Fibroblast of peridontal ligament (primary cell): ENCODE results near the gene ZNF784.

Experiments
- DNase-seq: peaks from one replicate; pipeline ENCODE4 v3.0.0-alpha.2; 2010; ENCODE audit errors: extremely low read depth

ZNF784 gene

DNA sequence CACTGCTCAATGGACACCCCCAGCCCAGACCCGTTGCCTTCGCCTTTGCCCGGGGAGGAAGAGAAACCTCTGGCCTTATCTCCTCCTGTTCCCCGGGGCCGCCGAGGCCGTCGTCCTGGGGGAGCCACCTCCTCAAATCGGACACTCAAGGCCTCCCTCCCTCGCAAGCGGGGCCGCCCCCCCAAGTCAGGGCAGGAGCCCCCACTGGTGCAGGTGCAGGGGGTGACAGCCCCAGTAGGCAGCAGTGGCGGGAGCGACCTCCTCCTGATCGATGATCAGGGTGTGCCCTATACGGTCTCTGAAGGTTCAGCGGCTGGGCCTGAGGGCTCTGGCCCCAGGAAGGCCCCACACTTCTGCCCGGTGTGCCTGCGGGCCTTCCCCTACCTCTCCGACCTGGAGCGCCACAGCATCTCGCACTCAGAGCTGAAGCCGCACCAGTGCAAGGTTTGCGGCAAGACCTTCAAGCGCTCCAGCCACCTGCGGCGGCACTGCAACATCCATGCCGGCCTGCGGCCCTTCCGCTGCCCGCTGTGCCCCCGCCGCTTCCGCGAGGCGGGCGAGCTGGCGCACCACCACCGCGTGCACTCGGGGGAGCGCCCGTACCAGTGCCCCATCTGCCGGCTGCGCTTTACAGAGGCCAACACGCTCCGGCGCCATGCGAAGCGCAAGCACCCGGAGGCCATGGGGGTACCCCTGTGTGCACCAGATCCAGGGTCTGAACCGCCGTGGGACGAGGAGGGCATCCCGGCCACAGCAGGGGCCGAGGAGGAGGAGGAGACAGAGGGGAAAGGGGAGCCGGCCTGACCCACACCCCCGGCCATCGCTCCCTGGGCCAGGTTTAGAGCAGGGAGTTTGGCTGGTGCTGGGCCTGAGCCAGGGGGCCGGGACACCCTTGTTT, 22.0 kb downstream of the ZNF784 start:
- DNase-seq = no peak

DNA sequence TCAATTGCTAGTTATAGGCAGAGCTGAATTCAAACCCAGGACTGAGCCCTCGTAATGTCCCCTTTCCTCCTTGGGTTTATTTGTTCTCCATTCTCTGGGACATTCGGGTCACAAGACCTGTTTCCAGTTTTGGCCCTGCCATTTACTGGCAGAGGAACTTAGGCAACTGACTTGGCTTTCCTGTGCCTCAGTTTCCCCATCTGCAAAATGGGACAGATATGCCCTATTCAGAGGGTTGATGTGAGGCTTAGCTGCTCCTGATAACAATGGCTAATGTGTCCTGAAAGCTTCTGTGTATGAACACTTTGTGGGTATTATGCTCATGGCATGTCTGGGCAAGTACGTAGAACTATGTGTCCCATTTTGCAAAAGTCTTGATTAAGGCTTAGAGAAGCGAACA, 23.3 kb downstream of the ZNF784 start:
- no peak for DNase-seq

DNA sequence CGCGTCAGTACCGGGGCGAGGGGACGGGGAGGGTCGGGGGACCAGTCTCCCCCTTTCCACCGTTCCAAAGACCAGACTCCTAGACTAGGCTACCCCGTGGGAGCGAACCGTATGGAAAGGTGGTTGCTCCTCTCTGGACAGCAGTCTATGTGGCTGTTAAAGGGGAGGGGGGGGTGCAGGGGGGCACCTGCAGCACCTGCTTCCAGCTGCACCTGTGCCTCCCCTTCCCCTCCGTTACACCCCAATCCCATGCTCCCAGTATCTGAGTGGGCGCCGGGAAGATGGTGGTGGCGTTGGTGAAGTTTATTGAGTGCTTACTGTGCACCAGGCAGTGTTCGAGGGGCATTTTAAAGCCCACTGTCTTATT, 23.7 kb downstream of the ZNF784 start:
- DNase-seq = no peak

DNA sequence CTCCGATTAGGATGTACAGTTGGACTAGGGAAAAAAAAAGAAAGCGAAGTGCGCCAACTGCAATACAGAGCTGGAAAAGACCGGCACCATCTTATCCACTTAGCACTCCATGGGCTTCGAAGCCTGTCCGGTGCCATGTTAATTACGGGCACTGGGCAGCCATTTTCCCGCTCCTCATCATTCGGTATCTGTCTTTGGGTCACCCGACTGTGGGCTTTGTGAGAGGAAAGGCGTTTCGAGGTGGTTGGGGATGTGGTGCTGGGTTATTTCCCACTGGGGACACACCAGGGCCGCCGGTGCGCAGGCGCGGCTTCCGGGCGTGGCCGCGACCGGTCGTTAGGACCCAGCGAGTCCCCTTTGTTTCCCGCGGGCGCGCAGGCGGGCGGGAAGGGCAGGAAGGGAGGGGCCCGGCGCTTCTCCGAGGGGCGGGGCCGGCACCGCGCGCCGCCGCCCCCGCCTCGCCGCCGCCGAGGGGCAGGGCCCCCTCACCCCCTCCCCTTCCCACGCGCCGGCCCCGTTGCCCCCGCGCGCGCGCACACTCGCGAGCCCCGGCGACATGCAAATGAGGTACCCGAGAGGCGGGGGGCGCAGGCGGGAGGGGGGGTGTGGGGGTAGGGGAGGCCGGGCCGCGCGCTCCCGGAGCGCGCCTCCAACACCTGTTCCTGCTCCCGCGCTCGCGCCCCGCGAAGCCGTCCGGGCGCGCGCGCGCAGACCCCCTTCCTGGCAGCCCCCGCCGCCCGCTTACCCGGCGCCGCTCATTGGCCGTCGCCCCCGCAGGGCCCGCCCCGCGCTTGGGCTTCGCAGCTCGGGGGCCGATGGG, 24.3 kb downstream of the ZNF784 start, which contains the start of gene ZNF524:
TSS of gene ZNF524 (plus strand) at position 447 of the 820 bp plus-strand sequence. CDS start 1,825 bp downstream, outside the sequence.
- DNase-seq = peak; percentile 88

DNA sequence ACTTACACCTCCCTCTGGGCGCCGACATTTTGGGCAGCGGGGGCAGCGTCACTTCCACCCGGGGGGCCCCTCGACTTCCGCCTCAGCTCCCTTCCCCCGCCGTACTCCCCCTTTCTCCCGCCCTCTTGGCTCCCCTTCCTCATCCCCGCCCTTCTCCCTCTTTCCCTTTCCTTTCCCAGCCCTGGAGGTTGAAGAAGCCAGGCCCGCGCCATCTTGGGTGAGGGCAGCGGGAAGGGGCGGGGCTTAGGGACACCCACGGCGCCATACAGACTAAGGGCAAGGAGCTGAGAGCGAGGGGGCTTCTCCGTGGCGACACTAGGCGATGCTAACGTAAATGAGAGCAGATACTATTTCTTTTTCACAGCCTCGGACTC, 24.9 kb downstream of the ZNF784 start, which contains the start of gene FIZ1:
TSS of gene FIZ1 (minus strand) at position 50 of the 374 bp plus-strand sequence. CDS start 1,652 bp downstream, outside the sequence.
- peak; percentile 99 for DNase-seq

DNA sequence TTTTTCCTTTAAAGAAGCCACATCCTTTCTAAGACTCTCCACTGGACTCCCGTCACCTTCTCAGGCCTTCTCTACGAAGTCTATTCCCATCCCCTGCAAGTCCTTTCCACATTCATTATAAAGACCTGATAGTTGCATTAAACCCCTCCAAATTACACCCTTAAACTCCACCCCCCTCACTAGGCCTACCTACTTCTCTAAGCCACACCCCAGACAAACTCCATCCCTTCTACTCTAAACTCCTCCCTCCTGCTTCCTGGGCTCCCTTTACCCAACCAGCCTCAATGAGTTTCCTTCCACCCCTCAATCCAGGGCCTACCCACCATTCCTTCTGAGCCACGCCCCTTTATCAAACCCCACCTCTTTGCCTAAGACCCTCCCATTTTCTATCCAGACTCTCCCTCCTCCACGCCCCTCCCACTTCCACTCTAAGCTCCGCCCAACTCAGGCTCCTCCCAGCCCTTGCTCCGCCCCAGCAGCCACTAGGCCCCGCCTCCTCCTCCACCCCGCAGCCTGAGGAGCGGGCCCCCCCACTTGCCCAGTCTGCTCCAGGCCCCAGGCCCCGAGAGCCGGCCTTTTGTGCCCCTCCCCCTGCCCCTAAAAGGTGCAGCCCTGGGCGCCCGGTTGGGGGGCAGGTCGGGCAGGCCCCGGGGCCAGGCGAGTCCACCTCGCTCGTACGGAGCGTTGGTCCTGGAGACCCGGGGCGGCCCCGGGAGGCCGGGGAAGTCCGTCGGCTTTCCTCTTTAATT, 25.5 kb downstream of the ZNF784 start:
- DNase-seq = peak; percentile 96

DNA sequence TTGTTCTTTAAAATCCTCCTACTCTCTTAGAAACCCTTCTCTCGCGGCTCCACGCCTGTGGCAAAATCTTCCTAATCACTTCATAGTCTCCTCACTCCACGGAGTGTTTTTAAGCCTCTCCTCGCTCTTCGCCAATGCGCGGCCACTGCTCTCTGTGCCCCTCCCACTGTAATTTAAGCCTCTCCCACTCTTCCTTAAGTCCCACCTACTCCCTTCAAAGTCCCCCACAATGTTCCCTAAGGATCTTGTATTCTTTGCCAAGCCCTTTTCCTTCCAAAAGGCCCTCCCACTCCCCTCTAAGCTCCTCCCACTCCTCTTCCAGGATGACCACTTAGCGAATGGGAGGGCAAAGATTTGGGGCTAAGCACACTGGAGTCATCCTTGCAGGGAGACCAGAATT, 26.3 kb downstream of the ZNF784 start:
- no peak for DNase-seq

DNA sequence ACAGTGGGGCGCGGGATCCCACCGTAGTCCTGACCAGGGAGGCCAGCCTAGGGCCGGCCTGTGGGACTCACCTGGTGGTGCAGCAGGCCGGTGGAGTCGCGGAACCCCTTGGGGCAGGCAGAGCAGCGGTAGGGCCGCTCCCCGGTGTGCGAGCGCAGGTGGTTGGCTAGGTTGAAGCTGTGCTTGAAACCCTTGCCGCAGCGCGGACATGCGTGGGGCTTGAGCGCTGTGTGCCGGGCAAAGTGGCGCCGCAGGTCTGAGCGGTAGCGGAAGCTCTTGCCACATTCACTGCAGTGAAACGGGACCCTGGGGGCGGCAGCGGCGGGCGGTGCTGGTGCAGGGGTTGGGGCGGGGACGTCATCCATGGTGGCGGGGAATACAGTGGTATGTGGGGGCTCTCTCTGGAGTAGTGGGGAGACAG, 26.9 kb downstream of the ZNF784 start:
- no peak for DNase-seq

DNA sequence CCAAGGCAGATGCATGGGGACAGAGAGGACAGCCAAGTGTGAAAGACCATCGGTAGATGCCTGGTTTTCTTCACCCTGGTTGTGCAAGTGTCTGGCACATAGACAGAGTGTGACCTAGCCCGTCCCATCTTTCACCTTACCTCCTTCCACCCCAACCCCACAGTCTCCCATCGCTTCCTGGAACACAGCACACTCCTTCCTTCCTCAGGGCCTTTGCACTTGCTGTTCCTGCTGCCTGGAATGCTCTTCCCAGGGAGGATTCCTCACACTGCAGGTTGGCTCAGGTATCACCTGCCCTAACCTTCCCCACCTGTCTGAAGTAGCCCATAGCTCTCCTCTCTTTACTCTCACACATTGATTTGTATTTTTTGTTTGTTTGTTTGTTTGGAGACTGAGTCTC, 28.1 kb downstream of the ZNF784 start:
- no peak for DNase-seq

DNA sequence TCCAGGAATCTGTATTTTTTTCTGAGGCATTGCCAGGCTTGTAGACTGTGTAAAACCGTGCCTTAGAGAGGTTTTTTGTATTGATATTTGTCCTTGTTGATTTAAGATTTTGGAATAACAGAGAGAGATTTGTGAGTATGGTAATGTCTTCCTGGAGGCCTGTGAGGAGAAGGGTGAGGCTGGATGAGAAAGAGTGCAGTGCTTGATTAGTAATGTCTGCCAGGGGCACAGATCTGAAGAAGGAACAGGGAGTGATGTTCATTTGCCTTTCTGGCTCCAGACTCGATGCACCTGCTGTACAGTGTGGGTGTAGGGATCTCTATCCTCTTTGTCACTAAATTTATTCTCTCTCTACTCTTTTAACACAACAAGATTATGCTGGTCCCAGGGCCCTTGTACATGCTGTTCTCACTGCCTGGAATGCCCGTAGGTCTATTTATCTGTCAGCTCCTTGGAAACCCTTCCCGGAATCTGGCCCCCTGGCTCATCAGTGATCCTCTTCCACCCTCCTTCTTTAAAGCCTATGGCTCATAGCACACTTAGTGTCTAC, 29.3 kb downstream of the ZNF784 start:
- DNase-seq = no peak

DNA sequence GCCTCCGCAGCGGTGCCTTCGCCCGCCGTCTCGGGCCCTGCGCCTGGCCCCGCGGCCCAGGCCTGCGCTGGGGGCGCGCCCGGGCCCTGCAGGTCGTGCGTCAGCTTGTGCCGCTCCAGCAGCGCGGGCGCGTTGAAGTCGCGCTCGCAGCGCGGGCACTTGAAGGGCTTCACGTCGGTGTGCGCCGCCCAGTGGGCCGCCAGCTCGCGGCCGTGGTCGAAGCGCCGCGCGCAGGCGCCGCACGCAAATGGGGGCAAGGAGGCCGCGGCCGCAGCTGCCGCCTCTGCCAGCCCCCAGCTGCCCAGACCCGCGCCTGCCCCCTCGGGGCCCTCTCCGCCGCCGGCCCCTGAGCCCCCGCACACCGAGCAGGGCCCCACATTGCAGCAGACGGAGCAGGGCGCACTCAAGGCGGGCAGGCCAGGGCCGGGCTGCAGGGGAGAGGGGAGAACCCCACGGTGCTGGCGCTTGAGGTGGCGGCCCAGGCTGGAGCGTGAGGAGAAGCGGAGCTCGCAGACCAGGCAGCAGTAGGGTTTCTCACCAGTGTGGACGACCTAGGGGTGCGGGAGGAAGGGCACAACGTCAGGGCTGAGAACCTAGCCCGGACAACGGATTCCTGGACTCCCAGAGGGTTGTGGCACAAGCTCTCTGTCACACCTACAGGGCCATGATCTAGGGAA, 31.1 kb downstream of the ZNF784 start:
- DNase-seq = no peak

DNA sequence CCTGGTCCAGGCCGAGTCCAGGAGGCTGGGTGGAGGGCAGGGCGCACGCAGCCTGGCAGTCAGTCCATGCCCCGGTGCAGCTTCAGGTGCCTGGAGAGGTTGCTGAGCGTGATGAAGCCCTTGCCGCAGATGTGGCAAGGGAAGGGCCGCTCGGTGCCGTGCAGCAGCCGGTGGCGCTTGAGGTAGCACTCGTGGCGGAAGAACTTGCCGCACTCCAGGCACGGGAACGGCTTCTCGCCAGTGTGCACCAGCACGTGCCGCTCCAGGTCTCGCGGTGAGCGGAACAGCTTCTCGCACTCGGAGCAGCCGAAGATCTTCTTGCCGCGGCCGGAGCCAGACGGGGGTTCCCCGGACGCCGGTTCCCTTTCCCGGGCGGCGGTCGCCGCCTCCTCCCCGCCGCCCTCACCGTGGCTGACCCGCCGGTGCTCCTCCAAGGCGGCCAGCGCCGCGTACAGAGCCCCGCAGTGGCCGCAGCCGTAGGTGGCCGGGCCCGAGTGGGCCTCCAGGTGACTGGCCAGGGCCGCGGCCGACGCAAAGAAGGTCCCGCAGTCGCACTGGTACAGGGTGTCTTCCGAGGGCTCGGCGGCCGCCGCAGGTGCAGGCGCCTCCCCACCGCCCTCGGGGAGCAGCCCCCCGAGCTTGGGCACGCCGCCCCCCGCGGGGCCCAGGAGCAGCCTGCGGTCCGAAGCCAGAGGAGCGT, 31.8 kb downstream of the ZNF784 start:
- no peak for DNase-seq

DNA sequence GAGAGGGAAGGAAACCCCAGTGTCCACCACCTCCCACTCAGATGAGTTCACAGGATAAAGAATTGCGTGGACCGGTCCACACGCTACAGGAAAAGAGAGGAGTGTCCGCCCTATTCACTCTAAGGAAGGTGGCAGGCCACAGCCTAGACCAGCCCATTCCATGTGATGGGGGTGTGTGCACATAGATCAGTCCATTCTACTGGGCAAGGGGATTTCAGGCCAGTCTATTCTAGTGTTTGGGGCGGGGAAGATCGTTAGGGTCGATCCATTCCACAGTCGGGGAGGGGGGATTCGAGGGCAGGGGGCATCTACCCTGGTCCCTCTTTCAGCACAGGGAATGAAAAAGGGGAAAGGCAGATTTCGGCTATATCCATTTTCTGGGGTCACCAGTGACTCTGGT, 32.8 kb downstream of the ZNF784 start:
- DNase-seq = no peak

DNA sequence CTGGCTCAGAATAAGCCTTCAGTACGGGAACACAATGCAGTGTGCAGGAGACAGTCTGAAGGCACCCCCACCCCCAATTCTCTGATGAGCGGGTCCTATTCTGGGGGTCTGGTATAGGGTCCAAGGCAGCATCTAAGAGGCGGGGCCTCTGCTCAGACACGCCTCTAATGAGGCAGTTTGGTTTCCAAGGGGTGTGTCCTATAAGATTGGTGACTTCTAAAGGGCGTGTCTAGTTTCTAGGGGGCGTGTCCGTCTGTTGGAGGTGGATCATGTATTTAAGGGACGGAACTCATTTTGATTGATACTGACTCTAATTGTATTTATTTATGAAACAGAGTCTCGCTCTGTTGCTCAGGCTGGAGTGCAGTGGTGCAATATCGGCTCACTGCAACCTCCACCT, 33.7 kb downstream of the ZNF784 start:
- DNase-seq = no peak

DNA sequence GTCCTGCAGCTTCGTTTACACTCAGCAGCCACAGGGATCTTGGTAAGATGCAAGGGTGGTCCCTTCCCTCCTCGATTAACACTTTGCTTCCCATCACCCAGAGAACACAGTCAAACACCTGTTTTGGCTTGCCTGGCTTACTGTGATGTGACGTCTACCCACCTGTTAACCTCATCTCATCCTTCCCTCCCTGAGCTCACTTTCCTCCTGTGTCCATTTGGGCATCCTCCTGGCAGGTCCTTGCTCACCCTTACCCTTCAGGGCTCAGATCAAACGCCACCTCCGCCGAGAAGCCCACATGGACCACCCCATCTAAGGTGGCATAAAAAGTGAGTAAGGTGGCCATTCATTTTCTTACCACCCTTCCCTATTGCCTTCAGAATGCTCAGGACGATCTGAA, 34.3 kb downstream of the ZNF784 start:
- no peak for DNase-seq

DNA sequence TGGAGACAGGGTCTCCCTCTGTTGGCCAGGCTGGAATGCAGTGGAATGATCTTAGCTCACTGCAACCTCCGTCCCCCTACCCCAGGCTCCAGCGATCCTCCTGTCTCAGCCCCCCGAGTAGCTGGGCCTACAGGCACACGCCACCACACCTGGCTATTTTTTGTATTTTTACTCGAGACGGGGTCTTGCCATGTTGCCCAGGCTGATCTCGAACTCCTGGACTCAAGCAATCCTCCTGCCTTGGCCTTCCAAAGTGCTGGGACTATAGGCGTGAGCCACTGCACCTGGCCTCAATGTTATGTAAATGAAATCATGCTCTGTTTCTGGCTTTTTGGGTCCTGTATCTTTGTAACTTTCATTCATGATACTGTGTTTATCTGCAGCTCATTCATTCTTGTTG, 35.6 kb downstream of the ZNF784 start:
- no peak for DNase-seq

DNA sequence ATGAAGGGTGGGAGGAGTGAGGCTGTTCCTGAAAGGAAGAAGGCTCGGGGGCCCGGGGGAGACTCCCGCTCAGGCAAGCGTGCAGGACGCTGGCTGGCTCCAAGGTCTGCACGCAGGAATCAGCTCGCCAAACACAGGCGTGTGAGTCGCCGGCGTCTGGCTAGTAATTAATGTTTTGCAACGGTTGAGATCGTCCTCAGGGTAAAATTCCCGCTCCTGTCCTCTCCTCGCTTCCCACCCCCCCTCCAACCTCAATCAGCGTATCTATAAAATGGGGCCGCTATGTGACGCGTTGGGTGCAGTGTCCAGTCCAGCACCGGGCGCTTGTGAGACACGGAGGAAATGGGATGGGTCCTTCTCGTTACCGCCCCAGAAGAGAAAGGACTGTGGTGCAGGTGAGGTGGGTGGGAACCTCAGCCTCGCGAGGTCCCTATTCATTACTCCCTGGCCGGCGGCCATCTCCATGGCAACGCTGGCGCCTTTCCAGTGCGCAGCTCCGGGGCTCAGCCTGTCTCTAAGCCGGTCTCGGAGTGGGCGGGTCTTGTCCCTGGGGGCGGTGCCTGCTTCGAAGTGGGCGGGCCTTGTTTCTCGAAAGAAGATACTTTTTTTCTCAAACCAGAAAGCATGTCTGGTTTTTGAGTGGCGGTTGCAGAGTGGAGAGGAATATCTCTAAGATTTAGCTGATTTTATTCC, 37.2 kb downstream of the ZNF784 start:
- DNase-seq = peak; percentile 84

DNA sequence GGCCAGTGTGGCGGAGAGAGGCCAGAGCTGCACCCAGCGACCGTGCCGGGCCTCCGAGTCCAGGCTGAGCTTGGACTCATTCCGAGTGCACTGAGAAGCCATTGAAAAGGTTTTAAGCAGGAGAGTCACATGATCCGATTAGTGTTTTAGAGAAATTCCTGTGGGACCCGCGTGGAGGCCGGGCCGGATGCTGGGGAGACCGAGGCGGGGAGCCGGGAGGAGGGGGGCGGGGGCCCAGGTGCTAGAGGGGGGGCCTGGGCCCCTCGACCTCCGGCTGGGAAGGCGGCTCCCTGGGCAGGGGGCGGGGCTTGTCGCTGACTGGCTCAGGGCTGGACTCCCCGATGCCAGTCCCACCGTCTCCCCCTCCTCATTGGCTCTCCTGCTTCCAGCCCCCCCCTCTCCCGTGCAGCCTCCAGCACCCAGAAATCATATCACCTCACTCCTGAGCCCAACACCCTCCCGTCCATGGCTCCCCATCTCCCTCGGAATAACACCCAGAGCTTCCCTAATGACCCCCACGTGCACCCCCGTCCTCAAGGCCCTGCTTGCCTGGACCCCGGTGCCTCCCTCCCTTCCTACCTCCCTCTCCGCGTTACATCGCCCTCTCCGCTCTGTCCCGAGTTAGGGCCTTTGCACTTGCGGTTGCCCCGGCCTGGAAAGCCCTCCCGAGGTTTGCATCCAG, 38.6 kb downstream of the ZNF784 start:
- peak; percentile 40 for DNase-seq

DNA sequence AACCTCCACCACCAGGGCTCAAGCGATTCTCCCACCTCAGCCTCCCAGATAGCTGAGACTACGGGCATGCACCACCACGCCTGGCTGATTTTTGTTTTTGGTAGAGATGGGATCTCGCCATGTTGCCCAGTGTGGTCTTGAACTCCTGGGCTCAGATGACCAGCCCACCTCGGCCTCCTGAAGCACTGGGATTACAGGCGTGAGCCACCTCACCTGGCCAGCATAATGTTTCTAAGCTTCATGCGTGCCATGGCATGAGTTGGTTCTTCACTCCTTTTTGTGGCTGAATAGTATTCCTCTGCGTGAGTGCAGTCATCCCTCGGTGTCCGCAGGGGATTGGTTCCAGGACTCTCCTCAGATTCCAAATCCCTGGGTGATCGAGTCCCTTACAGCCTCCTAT, 39.5 kb downstream of the ZNF784 start:
- no peak for DNase-seq
